Left forelimb (tissue), 1 donor: ENCODE data around the gene PSTPIP2.

ENCODE experiments used
- DNase-seq: peaks from one replicate; pipeline ENCODE4 v3.0.0-alpha.2; 2018; ENCODE audit warnings: low spot score

Gene PSTPIP2

GRCh38 chr18:45935591-45936335, 136.3 kb downstream of the PSTPIP2 start:
- no peak for DNase-seq
